ENCODE results near the gene TMEM232.

- no peak for TF ChIP-seq CTCF (conservative IDR thresholded peaks at IDR 0.05)
- no peak for TF ChIP-seq ZFX (IDR thresholded peaks at IDR 0.05)
Observed at GRCh38 chr5:110631236-110631635, 95.2 kb downstream of the TMEM232 start.
